Hepatic stellate cell (primary cell): Measurements from ENCODE around the gene EI24.

ENCODE experiments used
- DNase-seq: peaks from one replicate; pipeline ENCODE4 v3.0.0; 2011; ENCODE audit warnings: low spot score

Gene EI24

DNA sequence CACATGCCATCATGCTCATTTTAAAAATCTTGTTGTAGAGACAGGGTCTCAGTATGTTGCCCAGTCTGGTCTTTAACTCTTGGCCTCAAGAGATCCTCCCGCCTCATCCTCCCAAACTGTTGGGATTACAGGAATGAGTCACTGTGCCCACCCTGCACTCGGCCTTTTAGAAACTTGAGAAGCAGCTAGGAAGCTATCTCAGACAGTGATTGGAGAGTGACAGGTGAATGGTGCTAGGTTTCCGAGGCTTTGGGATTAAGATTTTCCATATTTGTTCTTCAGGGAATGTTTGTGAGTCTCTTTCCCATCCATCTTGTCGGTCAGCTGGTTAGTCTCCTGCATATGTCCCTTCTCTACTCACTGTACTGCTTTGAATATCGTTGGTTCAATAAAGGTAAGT lies 10.5 kb downstream of the EI24 start:
- DNase-seq: no peak

DNA sequence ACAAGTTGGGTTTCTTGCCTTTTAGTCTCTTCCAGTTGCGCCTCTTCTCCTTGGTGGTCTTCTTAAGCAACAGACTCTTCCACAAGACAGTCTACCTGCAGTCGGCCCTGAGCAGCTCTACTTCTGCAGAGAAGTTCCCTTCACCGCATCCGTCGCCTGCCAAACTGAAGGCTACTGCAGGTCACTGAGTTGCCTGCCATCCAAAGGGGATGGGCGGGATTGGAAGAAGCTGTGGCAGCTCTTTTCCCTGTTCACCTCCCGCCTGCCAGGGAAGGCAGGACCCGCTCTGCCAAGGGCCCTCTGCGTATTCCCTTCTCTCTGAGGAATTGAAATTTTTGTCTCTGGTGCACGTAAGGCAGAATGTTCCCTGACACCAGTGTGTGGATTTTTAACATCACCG lies 14.2 kb downstream of the EI24 start:
- DNase-seq: no peak

DNA sequence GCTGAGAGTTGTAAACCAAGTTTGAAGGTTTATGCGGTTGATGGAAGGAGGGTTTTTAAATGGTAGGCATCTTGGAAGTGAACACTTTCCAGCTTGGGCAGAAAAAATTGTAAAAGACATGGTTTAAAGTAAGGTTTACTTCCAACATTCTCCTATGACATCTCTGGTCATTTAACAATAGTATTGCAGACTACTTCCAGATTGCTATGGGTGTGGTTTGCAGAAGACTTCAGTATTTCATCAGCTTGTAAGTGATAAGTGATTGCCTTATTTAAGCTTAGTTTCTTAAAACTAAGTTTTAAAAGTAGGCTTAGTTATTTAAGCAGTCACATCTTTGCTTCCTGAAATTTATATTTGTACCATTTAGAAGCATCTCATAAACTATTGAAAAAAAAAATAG lies 16.2 kb downstream of the EI24 start:
- no peak for DNase-seq

DNA sequence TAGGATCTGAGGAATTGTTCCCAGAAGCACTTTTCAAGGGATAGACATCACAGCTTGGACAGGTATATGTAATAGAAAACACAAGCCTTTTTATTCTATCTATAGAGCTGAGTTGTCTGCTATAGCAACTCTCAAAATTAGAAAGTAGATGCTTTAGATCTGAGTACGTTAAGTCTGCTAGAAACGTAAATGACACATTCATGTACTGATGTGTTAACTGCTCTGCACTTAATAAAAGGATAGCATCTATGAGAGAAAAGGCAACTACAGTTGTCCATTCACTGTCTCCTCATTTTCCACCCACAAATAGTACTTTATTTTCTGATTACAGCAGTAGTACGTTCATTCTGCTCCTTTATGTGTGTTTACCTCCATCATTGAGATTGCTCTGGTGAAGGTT lies 17.3 kb downstream of the EI24 start:
- DNase-seq: no peak

DNA sequence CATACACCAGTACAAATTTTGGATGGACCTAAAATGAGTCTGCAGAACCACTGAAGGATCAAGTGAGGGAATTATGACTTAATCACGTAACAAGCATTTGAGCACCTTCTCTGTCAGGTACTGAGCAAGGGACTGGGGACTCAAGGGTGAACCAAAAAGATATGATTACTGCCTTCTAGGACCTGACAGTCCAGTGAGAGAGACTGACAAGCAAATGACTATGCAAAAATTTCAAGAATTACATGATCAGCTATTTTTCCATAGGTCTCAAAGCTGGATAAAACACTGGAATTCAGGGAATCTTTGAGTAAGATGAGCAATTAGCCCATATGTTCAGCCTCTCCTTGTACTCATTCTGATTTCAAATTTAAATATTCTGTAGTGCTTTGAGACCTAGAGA lies 18.2 kb downstream of the EI24 start:
- DNase-seq: no peak

DNA sequence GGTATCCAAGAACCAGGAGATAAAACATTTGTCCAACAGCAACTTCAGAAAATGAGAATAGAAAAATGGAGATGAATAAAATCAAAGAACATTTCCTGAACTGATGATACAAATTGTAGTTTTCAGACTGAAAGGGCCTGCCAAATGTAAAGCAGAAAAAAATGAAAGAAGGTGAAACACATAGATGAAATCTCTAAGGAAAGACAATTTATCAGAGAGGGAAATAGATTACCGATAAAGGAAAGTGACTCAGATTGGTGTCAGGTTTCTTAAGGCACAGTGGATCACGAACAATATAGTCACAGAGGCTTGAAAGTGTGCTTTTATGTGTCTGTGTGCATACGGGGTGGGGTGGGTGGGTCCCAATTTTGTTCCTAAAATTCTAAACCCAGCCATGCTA lies 19.2 kb downstream of the EI24 start:
- DNase-seq: no peak

DNA sequence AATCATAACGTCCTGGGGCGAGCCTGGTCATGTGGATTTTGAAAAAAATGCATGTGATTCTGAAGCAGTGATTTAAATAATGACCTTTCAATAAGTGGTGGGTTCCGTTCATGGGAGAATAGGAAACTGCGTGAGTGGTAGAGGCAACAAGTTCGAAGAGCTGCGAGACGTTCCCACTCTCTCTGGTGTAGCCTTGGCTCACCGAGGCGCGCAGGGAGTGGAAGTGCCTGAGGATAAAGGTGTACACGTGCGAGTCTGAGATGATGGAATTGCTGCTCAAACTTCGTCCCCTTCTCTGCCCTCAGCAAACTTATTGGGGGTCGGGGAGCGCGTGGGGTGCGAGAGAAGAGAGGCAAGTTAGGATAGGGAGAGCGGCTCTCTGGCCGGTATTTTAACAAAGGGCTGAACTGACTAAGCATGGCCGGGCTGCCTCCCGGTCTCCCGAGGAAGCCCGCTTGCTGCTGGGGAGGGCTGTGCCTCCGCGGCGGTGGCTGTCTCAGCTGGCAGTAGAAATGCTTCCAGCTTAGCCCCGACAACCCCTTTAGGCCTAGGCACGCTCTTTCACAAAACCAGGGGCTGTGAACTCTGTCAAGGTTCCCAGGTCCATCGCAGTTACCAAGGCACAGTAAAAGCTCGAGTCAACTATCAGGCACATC lies 22.5 kb downstream of the EI24 start:
- peak; percentile 37 for DNase-seq

DNA sequence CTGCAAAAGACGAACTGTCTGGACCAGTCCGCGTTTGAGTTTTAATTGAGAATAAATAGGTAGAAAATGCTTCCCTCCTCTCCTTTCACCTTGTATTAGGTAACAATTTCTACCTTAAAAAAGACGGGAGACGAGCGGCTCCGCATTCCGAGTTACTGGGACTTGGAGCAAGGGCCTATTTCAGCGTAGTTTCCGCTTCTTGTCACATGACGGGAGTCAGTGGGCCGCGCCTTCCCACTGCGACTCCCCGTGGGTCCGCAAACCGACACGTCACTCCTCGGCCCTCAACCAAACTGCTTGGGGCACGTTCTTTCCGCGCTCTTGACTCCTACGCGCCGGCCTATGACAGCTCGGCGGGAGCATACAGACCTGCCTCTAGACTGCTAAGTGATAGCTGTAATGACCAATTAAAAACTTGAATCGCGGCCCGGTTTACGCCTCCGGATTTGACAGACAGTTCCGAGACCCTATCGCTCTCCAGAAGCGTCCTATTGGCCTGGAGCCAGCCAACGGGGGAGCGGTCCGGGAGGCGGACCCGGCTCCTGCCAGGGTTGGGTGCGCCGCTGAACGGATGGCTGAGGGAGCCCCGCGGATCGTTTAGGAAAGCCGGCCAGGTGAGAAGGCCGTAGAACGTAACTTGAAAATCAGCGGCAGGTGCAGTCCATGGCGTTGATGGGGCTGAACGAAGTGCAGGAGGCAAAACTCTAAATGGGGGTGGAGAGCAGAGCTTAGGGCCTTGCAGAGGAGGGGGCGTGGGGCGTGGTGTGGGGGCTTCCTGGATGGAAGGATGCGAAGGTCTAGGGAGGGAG lies 23.2 kb downstream of the EI24 start, which contains the start of gene STT3A:
STT3A (plus strand) TSS at position 548 of the 809 bp plus-strand sequence. CDS start 3,064 bp downstream, outside the sequence.
- peak; percentile 96 for DNase-seq

DNA sequence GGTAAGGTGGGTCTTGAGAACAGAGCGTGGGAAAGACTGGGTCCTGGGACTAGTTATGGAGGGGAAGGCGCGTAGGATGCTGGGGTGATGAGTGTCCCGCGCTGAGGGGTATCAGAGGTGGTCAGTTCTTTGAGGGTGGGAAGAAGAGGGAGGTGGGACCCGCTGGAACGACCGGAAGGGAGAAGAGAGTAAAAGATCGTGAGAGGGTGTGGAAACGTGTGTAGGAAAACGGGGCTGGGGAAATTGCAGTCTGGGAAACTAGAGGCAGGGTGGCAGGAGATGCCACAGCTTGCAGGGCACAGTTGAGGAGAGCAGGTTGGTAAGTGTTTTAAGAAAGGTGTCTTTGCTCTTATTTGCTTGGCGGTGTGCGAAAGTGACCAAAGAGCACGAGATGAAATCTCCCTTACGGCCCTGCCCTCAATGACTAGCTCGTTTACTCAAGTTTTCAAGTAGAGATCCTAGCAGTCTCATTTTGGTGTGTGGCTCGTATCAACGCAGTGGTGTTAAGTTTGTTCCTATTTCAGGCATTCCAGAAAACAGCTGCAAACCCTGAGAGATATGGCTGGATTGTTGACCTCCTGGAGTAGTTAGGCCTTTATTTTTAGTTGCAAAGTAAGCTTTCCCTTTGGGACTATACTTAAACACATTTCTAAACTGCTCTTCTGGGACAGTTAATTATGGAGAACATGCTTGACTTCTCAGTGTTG lies 24.0 kb downstream of the EI24 start:
- peak; percentile 41 for DNase-seq

DNA sequence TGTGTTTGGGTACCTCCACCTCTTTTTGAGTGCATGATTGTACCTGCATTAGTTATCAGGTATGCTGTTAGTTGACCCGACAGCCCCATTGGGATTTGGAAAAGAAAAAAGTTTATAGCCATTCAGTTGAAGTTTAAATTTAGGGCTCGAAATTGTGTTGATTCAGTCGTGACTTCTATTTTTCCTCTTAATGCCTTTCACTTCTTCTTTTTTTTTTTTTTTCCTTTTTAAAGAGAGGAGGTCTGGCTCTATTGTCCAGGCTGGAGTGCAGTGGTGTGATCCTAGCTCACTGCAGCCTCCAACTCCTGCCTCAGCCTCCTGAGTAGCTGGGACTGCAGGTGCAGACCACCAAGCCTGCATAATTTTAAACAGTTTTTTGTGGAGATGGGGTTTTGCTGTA lies 25.7 kb downstream of the EI24 start:
- no peak for DNase-seq

DNA sequence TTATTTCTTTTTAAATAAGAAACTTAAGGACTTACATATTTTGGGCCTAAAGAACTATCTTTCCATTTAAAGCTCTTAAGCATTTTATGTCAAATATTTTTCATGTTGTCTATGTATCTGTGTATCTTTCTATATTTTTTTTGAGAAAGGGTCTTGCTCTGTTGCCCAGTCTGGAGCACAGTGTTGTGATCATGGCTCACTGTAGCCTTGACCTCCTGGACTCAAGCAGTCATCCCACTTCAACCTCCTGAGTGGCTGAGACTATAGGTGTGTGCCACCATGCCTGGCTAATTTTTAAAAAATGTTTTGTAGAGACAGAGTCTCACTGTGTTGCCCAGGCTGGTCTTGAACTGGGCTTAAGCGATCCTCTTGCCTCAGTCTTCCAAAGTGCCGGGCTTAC lies 31.4 kb downstream of the EI24 start:
- no peak for DNase-seq

DNA sequence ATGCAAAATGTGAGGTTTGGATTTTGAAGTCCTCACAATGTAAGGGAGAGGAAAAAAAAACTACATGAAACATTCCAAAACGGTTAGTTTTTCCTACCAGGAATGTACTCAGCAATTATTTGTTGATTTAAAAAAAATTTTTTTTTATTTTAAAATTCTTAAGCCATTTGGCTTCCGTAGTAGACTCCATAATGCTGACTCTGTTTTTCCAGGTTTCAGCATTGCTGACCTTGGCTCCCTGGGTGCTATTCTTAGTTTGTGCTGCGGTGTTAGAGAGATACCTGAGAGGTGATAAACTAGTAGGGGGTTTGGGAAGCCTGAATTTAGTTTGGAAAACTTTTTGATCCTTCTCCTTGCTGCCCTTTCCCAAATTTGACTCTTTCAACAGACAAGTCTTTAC lies 33.9 kb downstream of the EI24 start:
- peak; percentile 46 for DNase-seq

DNA sequence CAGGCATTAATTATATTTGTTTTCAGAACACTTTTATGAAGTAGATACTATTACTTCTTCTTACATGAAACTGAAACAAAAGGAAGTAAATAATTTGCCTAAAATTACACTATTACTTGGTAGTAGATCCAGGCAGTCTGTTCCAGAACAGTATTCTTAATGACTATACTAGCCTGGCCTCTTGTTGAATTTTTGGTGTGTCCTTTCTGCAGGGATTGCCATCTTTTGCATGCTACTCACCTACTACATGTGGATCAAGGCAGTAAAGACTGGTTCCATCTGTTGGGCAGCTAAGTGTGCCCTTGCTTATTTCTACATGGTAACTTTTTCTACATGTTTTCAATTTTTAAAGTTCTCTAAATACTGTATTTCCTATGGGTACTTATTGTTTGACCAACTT lies 36.1 kb downstream of the EI24 start:
- DNase-seq: no peak

DNA sequence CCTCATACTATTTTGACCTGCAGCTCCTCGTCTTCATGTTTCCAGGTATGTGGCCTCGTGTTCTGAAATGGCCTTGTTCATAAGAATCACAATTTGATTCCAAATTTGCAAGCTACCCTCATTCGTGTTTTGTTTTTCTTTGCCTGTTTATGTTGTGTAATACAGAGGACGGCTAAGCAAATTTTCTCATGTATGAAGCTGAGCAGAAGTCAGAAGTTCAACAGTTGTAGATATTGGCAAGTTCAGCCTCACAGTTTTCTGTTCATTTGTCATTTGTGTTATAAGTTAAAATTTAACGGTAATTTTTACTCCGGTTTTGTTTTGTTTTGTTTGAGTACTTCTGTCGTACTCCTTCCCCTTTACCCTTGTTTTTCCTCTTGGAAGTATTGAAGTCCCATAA lies 40.3 kb downstream of the EI24 start:
- no peak for DNase-seq

DNA sequence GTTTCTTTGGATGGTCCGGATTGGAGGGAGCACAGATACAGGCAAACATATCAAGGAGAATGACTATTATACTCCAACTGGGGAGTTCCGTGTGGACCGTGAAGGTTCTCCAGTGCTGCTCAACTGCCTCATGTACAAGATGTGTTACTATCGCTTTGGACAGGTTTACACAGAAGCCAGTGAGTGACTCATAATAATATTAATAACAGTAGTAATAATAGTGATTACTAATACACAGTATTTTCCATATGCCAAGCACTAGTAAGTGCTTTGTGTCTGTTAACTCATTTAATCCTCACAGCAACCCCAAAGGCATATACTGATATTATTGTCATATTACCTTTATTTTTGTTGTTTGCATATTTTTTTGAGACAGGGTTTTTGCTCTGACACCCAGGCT lies 49.1 kb downstream of the EI24 start:
- DNase-seq: no peak

DNA sequence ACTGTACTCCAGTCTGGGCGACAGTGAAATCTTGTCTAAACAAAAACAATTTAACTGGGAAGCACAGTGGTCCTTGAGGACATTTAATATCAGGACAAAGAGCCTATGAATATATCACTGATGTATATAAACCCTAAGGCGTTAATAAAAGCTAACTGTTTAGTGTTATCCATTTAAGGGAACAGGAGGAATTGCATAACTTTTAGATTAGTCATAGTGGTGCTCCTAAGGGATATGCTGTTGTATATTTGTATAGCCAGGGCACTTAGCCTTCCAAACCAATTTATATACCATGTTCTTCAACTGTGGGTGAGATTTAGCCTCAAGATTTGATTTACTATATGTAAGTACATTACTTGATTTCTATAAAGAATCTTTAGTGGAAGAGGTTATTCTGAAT lies 52.7 kb downstream of the EI24 start:
- DNase-seq: peak; percentile 61

DNA sequence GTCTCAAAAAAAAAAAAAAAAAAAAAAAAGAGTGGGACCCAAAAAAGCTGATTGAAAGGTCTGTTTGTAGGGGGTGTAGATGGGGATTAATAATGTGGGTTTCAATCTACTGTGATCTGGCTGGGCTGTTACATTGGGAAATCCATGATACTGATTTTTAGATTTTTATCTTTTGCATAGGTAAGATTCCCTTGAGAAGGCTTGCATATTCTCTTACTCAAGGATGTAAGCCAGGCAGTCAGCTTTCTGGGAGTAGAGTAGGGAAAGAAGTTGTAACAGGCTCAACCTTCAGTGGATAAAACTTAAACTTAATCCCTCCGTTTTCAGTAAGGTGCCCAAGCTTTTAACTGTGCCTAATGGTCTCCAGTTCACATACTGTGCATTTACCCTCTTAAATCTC lies 53.8 kb downstream of the EI24 start:
- no peak for DNase-seq

DNA sequence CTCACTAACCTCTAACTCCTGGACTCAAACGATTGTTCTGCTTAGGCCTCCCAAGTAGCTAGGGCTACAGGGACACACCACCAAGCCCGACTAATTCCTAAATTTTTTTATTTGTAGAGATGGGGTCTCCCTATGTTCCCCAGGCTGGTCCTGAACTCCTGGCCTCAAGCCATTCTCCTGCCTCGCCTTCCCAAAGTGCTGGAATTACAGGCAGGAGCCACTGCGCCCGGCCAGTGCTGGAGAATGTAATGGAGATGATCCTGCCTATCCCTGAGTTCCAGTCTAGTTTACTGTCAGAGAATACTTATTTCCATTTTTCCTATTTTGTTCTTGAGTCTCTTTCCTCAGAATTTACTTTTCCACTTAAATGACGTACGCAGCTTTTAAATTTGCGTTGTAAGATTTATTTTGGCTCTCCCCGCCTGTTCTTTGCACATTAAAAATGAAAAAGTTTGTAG lies 55.5 kb downstream of the EI24 start, which contains the start of gene CHEK1:
CHEK1 (plus strand) TSS at position 408 of the 458 bp plus-strand sequence. CDS start 1,606 bp downstream, outside the sequence.
- no peak for DNase-seq

DNA sequence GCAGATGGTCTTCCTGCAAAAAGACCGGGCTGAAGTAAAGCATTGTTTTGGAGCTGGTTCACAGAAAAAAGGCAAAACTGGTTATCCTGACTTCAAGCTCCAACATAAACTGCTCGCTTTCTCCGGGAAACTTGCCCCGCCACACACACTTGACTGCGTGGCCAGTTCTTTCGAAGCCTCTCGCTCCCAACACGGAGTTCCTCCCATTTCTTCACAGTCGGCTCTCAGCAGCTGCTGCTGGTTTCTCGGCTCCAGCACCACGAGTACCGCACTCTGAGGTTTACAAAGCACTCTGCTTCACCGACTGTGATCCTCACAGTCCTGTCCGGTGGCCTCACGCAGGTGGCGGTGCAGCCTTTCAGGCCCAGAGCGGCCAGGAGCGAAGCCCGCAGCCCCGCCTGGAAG lies 56.0 kb downstream of the EI24 start:
- no peak for DNase-seq

DNA sequence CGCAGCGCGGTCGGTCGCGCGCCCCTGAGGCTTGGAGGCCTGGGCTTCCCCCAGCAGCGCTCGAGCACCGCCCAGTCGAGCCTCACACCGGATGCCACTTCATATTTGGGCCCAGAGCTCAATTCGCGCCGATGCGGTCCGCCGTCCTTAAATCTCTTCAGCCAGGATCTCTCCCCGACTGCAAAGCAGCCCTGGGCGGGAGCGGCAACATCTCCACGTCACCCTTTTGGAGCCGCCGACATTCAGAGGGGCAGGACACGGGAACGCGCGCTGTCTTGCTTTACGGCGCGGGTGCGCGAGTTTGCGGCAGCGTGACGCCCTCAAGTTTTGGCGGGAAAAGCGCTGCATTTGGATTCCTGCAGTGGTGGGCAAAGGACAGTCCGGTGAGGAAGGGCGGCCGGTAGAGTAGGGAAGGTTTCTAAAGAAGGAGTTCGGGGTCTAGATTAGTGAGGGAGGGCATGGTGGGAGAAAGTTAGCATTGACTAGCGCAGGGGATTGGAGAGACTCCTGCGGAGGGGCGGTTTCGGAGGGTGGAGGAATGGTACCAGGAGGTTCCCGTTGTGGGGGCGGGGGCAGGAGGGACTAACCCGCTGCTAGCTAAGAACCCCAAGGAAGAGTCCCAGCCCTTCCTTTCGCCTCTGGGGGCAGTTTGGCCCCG lies 56.5 kb downstream of the EI24 start:
- peak; percentile 65 for DNase-seq

DNA sequence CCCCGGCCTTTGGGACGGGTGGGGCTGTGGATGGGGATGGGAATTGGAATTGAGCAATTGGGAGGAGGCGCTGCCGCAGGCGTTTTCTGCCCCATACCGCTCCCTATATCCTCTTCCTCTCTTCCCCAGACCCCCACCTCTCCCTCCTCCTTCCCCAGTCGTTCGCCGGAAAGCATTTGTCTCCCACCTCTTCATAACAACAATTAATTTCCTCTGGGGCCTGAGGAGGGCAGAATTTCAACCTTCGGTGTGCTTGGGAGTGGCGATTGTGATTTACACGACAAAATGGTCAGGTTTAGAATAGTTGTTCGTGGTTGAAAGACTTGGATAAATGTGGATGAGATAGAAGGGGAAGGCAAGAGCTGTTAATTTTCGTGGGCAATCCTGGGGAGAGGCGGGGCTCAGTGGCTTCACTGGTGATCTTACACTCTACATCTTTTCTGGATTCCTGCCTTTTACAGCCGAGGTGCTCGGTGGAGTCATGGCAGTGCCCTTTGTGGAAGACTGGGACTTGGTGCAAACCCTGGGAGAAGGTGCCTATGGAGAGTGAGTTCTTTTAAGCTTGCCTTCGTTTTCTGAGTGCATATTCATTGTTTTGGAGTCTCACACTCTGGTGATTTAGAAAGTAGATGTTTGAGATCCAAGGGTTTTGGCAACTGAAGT lies 57.1 kb downstream of the EI24 start:
- peak; percentile 66 for DNase-seq
